ENCODE data around the gene SRM. TPM values are rescaled to one million over a fixed set of nuclear protein-coding genes. Genes with fewer than 3 reads are reported as not detected.
"Not testable (repeated sequence)": the region's sequence is repeated elsewhere in the genome, so short reads cannot be mapped to it uniquely, and the experiment has no call there.

Gene SRM
- polyA plus RNA-seq, 3 donors, result 35.5 to 42.7 (median 41.6) TPM

DNA sequence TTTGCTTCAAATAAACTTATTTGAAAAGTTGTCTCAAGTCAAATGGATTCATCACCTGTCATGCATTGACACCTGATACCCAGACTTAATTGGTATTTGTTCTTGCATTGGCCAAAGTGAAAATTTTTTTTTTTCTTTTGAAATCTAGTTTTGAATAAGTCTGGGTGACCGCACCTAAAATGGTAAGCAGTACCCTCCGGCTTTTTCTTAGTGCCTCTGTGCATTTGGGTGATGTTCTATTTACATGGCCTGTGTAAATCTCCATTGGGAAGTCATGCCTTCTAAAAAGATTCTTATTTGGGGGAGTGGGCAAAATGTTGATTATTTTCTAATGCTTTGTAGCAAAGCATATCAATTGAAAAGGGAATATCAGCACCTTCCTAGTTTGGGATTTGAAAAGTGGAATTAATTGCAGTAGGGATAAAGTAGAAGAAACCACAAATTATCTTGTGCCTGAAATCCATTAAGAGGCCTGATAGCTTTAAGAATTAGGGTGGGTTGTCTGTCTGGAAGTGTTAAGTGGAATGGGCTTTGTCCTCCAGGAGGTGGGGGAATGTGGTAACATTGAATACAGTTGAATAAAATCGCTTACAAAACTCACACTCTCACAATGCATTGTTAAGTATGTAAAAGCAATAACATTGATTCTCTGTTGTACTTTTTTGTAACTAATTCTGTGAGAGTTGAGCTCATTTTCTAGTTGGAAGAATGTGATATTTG is 35.5 kb downstream of the SRM start:
- no peak for DNase-seq (ENCODE audit: low read depth in 3 of 3, low spot score in 2 of 3)

DNA sequence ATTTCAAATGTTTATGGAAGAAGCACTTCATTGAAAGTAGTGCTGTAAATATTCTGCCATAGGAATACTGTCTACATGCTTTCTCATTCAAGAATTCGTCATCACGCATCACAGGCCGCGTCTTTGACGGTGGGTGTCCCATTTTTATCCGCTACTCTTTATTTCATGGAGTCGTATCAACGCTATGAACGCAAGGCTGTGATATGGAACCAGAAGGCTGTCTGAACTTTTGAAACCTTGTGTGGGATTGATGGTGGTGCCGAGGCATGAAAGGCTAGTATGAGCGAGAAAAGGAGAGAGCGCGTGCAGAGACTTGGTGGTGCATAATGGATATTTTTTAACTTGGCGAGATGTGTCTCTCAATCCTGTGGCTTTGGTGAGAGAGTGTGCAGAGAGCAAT is 36.6 kb downstream of the SRM start:
- DNase-seq (ENCODE audit: low read depth in 3 of 3, low spot score in 2 of 3), result no peak

DNA sequence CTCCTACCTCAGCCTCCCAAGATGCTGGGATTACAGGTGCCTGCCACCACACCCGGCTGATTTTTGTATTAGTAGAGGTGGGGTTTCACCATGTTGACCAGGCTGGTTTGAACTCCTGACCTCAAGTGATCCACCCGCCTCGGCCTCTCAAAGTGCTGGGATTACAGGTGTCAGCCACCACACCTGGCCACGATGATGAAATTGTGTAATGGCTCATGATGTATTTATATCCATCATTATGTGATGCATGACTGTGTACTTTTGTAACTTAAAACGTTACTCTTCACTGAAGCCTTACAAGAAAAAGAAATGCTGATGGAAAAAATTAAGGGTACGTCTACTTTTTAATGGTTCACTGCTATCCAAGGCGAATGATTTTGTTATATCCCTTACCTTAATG is 39.8 kb downstream of the SRM start:
- DNase-seq (ENCODE audit: low read depth in 3 of 3, low spot score in 2 of 3), result no peak

DNA sequence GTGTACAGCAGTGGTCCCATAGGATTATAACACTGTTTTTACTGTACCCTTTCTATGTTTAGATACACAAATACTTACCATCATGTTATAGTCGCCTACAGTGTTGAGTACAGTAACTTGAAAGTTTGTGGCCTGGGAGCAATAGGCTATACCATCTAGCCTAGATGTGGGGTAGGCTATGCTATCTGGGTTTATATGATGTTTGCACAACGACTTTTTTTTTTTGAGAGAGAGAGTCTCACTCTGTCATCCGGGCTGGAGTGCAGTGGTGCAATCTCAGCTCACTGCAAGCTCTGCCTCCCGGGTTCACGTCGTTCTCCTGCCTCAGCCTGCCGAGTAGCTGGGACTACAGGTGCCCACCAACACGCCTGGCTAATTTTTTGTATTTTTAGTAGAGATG is 40.5 kb downstream of the SRM start:
- DNase-seq (ENCODE audit: low read depth in 3 of 3, low spot score in 2 of 3), result not testable (repeated sequence)

DNA sequence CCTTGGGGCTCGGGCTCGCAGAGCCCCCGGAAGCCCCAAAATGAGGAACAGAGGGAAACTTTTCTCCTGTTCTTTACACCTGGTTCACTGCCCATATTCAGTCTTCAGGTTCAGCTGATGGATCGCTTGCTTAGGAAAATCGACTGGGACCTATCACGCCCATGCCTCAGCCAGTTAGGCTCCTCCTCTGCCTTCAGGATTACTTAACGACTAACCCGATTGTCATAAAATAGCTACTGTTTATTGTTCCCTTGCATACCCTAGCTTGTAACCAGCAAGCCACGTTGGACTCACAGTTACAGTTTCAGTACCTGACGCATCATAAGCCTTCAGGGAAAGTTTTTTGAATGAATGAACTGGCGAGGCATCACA is 46.7 kb downstream of the SRM start:
- no peak for DNase-seq (ENCODE audit: low read depth in 3 of 3, low spot score in 2 of 3)

DNA sequence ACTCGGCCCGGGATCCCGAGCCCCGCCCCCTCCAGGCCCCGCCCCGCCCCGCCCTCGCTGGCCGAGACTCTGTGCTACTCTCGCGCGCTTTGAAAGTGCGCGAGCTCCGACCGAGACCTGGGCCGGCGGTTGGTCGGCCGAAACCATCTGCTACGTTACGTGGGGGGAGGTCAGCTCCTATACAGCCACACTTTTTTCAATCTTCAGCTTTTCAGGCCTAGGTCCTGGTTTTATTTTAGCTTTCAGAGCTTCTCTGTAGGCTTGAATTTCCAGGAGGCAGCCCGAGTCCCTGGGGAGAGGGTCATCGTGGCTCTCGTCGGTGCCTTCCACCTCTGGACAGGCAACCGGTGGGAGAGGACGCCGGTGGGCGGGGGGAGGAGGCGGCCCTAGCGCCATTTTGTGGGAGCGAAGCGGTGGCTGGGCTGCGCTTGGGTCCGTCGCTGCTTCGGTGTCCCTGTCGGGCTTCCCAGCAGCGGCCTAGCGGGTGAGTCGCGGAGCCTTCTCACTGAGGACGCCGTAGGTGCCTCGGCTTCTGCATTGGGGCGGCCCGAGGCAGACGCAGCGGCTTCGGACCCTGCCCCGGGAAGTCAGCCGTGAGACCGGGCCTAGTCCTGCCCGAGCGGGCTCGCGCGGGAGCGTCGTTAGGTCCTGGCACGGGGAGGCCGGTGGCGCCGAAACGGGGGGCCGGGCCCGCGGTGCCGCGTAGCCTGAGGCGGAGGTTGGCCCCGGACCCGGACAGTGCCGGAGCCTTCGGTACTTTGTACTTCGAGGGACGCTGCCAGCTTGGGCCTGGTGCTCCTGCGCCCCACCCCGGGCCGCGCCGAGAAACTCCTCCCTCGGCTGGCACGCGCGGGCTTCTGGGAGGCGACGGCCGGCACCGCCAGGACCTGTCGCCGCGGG is 47.3 kb downstream of the SRM start, which contains the start of gene TARDBP:
Gene TARDBP, plus strand, starts transcription at position 395 of the 900 bp plus-strand sequence. CDS start 1,074 bp downstream, outside the sequence.
- peak; percentile 86 to 96 (median 93) for DNase-seq (ENCODE audit: low read depth in 3 of 3, low spot score in 2 of 3)

Other genes starting within 250 kb of the SRM start
- gene TARDBP, start 47.4 kb downstream of the SRM start, polyA plus RNA-seq (ENCODE audit: insufficient read length in 3 of 3), result 100 to 1,000 TPM; 331 to 348 (median 336) TPM
- 1 to 10 TPM; 3.2 to 4.0 (median 3.6) TPM for gene MASP2, start 12.8 kb downstream of the SRM start, polyA plus RNA-seq (ENCODE audit: insufficient read length in 3 of 3)
- 10 to 100 TPM; 78.4 to 84.8 (median 82.7) TPM for gene EXOSC10, start 39.9 kb upstream of the SRM start, polyA plus RNA-seq (ENCODE audit: insufficient read length in 3 of 3)
- gene ANGPTL7, start 129.3 kb upstream of the SRM start, polyA plus RNA-seq (ENCODE audit: insufficient read length in 3 of 3), result under 1 TPM in 2 of 3 donors, not detected in 1; 0.06 to 0.12 TPM
- gene MTOR, start 202.5 kb upstream of the SRM start, polyA plus RNA-seq (ENCODE audit: insufficient read length in 3 of 3), result 10 to 100 TPM; 39.8 to 41.6 (median 40.9) TPM
- gene UBIAD1, start 213.2 kb upstream of the SRM start, polyA plus RNA-seq (ENCODE audit: insufficient read length in 3 of 3), result 10 to 100 TPM; 16.1 to 17.7 (median 16.1) TPM

All from right renal cortex interstitium (tissue), 3 donors.